ENCODE results near the gene SMIM43.
"Not testable (repeated sequence)": the region's sequence is repeated elsewhere in the genome, so short reads cannot be mapped to it uniquely, and the experiment has no call there.

The SMIM43 gene

GRCh38 chr4:121733942-121734341 lies 31.0 kb downstream of the SMIM43 start:
- no peak for DNase-seq

- not testable (repeated sequence) for DNase-seq
These were observed 35.2 kb downstream of the SMIM43 start for GRCh38 chr4:121729753-121730152.

GRCh38 chr4:121728798-121729226 lies 36.2 kb downstream of the SMIM43 start:
- peak; percentile 54 for DNase-seq

DNA sequence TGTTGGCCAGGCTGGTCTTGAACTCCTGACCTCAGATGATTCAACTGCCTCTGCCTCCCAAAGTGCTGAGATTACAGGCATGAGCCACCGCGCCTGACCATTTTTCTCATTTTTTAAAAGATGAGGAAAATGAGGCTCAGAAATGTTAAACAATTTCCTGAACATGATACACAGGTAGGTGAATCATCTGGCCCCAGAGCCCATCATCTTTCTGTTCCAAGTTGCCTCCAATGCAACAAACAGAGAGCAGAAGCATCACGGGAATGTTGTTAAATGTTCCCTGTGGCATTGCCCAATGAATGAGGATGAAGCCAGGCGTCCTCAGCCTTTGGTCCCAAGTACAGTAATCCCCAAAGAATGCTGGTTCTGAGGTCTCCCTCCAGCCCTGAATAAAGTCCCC lies 36.9 kb downstream of the SMIM43 start:
- peak; percentile 40 for DNase-seq

- DNase-seq: peak; percentile 5
These were observed 38.2 kb downstream of the SMIM43 start for GRCh38 chr4:121726642-121727268.

DNA sequence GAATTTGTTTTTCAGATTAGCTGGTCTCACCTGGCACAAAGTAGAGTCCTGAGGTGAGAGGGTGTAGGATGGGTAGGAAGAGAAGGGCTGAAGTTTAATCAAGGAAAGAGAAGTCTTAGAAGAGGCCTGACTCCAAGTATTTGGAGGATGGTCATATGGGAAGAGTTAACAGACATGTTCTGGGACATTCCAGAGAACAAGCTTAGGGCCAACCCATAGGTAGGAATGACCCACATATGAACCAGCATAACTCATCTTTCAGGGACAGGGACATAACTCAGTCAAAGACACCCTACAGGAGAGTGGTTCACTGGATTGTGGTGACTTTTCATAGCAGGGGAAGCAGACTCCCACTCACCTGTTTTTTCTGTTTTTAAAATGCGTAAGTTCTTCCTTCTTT lies 40.3 kb downstream of the SMIM43 start:
- no peak for DNase-seq

DNA sequence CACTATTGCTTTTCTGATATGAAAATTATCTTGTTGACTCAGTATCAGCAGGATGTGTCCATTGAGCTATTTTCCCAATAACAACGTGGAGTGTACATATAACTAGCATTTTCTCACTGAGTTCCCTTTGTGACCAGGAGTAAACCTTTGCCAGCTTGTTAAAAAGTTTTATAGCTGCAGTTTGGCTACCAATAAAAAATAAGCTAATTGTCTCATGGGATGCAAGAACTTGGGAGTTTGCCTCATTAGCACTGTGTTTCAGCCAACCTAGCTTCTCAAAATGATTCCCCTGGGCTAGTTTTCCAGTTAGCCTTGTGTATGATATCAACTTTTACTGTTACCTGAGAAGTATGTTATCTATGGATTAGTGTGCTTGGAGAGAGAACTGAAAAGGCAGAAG lies 43.3 kb downstream of the SMIM43 start:
- DNase-seq: no peak

DNA sequence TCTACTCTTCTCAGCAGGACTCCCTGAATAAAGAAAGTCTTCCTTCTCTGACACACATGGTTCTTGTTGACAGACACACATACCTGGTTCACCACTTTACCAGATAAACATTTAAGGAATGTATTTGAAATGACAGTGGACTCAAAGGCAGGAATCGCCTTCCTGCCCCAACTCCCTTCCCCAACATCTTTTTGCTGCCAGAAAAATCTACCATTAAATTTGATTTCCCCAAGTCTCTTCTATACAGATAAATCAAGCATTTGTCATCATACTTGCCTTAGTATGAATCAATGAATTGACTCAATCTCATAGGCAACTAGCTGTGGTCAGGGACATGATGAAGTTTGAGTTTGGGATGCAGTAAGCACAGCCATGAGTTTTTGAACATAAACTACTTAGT lies 44.9 kb downstream of the SMIM43 start:
- no peak for DNase-seq

DNA sequence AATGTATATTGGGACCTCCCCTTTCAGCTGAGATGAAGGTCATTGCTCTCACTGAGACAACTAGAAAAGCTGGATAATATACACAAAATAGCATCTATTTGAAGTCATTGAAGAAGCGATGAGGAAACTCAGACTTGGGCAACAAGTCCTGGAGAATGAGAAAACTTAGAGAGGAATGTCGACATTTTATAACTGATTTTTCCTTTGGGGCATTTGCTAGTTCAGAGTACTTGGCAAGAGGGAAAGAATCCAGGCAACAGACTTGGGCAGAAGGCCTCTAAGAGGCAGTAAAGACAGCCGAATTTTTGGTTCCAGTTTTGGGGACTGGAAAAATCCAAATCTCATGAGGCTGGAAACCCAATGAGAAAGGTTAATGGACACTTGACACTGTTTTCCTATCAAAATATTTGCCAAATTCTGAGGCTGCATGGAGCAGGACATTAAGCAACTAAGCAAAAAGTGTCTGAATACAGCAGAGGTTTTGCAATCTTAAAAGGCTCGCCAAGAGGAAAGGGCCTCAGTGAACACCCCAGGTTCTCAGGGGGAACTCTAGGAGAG lies 47.2 kb downstream of the SMIM43 start:
- no peak for DNase-seq

GRCh38 chr4:121714548-121714947 lies 50.4 kb downstream of the SMIM43 start:
- no peak for DNase-seq

DNA sequence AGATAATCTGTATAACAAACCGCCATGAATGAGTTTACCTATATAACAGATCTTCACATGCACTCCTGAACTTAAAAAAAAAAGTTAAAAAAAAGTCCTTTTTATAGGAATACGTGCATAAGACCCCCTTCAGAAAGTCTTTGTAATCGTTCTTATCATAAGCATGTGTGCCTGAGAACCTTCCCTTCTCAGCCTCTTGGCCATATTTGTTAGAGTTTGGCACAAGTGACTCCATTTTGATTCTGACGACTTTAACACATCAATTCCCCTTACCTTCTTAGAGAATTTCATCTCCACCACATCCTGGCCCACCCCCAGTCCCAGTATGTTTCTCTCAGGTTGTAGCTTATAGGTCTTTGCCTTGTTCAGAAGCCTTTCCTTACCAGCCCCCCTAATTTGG lies 52.2 kb downstream of the SMIM43 start:
- DNase-seq: no peak

GRCh38 chr4:121712001-121712651 lies 52.8 kb downstream of the SMIM43 start:
- no peak for DNase-seq

DNA sequence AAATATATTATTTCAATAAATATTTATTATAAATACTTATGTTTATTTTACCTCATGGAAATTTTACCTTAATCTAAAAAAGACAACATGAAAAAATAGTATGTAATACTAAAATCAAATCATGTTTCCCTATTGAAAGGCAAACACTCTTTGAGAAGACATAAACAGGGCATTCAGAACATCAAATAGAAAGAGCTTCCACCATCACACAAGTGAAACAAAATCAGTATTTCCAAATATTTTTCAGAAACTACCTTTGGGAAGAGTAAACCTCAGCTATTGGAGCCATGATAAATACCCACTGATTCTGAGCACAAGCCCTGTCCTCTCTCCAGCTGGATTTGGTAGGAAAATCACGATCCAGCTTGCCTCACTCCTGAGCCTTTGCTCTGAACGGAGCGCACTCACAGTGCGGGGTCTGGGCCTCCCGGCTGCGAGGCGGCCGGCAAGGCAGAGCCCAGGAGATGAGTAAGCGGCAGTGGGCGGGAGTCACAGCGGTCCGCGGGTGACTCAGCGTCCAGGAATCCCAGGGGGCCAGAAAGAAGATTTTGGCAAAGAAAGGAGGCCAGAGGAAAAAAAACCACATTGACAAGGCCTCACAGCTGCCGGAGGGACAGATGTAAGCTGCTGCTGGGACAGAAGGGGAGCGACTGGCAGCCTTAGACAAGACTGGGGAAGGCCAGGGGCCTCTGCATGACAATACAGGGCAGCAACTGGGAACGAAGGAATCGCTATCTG lies 53.5 kb downstream of the SMIM43 start:
- DNase-seq: peak; percentile 91

DNA sequence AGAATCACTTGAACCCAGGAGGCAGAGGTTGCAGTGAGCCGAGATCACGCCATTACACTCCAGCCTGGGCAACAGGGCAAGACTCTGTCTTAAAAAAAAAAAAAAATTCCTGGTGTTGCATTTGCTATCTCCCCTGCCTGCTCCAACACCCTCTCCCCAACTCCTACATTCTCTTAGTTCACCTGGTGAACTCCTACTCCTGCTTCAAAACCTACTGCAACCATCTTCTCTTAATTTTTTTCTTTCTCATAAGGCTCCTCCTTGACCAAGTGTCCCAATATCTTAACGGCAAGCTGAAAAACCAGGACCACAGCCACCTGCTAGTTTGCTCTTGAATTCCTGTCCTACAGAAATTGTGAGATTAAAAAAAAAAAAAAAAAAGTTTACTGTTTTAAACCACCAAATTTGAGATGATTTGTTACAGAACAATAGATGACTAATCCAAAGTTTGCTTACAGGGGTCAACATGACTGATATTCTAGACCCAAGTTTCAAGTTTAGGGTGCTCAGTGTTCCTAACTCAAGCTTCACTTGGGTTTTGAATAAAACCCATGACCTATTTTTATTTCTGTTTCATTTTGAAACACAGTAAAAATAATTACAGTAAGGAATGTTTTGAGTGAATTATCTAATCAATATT lies 55.1 kb downstream of the SMIM43 start:
- no peak for DNase-seq
